Thyroid gland (tissue), 4 donors: ENCODE measurements around the gene HTR4. TPM values are rescaled to one million over a fixed set of nuclear protein-coding genes. Genes with fewer than 3 reads are reported as not detected.

Experiments
- DNase-seq, 2 donors: peaks; one replicate each; pipeline ENCODE4 v3.0.0-alpha.2; 2019
- H3K27ac ChIP-seq, 3 donors: fragments of 200-600 bp; sonication (generic); 1 replicate in 2 of 3; 2 replicates in 1 of 3; pipeline ENCODE4 v1.5.1; 2016 to 2019; ENCODE audit warnings: mild to moderate bottlenecking in 1 of 3, moderate library complexity in 1 of 3
- H3K27me3 ChIP-seq: fragments of 200-600 bp; sonication (generic); one replicate; pipeline ENCODE4 v1.5.1; 2019
- H3K36me3 ChIP-seq, 2 donors: fragments of 200-600 bp; sonication (generic); one replicate each; pipeline ENCODE4 v1.5.1; 2016 to 2019
- H3K4me1 ChIP-seq, 2 donors: fragments of 200-600 bp; sonication (generic); one replicate each; pipeline ENCODE4 v1.5.1; 2017 to 2019
- H3K4me3 ChIP-seq, 3 donors: fragments of 200-600 bp; sonication (generic); replicated peaks in 1 of 3; 1 replicate in 2 of 3; 2 replicates in 1 of 3; pipeline ENCODE4 v1.5.1; 2016; ENCODE audit warnings: mild to moderate bottlenecking in 1 of 3
- H3K9me3 ChIP-seq: fragments of 200-600 bp; sonication (generic); one replicate; pipeline ENCODE4 v1.5.1; 2017
- POLR2A ChIP-seq, 2 donors: fragments of 450-650 bp; IDR thresholded peaks; one replicate each; pipeline ENCODE4 v1.6.1; 2017; ENCODE audit warnings: antibody characterized with exemption in 2 of 2, mild to moderate bottlenecking in 2 of 2, moderate library complexity in 1 of 2
- WGBS, 2 donors: methylation state at CpG; one replicate each; pipeline ENCODE4 v1.1.5; 2017; 5-methylcytosine and 5-hydroxymethylcytosine counted together
- intact Hi-C: fragments of 100-400 bp; cut with DNase I; formaldehyde crosslinking; loops from one replicate; pipeline ENCODE4 v1.15.1; 2023
- total RNA-seq, 4 donors: library from RNA; depleted of rRNA; stranded (reverse); fragments of >200 nt; gene quantifications; one replicate each; pipeline ENCODE4 v1.2.3, GENCODE V29; 2016
- TF ChIP-seq, protein P1 (sequence below), 6 experiments: fragments of 200-600 bp in 3 of 6; fragments of 450-650 bp in 3 of 6; sonication (generic) in 3 of 6; IDR thresholded peaks; one replicate each; pipeline ENCODE4 v1.5.1; 2016 to 2019; ENCODE audit warnings: antibody characterized with exemption in 6 of 6, mild to moderate bottlenecking in 2 of 6, inconsistent platforms in 1 of 6, moderate library complexity in 1 of 6

Gene HTR4
- total RNA-seq, 4 donors from 2014 or later = not detected

DNA sequence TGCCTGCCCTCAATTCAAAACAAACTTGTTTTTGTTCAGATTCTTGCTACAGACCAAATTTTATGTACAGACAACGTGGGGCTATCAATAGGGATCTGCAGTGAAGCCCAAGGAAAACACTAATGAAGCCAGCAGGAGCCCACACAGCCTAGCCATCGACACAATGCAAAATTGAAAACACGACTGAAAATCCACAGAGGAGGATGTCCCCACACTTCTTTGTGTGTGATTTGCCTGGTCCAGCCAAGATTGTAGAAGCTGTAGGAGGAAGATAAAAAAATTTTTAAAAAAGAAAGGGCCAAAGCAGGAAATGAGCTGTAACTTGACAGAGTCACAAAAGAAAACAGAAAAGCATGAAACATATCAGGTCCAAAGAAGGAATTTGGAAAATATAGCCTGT lies 34.8 kb downstream of the HTR4 start:
- H3K9me3 ChIP-seq = no peaks in the 10 kb centered on the region
- no peak for DNase-seq
- H3K4me3 ChIP-seq = no peak overlapping the region
- H3K36me3 ChIP-seq = no peaks in the 10 kb centered on the region
- H3K4me1 ChIP-seq = no peaks in the 10 kb centered on the region
- intact Hi-C loops = no loop called here
- no peaks in the 10 kb centered on the region for H3K27me3 ChIP-seq
- H3K27ac ChIP-seq = no peak overlapping the region
- no peak for TF ChIP-seq POLR2A (IDR thresholded peaks at IDR 0.05)
- TF ChIP-seq, protein P1, sequence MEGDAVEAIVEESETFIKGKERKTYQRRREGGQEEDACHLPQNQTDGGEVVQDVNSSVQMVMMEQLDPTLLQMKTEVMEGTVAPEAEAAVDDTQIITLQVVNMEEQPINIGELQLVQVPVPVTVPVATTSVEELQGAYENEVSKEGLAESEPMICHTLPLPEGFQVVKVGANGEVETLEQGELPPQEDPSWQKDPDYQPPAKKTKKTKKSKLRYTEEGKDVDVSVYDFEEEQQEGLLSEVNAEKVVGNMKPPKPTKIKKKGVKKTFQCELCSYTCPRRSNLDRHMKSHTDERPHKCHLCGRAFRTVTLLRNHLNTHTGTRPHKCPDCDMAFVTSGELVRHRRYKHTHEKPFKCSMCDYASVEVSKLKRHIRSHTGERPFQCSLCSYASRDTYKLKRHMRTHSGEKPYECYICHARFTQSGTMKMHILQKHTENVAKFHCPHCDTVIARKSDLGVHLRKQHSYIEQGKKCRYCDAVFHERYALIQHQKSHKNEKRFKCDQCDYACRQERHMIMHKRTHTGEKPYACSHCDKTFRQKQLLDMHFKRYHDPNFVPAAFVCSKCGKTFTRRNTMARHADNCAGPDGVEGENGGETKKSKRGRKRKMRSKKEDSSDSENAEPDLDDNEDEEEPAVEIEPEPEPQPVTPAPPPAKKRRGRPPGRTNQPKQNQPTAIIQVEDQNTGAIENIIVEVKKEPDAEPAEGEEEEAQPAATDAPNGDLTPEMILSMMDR (IDR thresholded peaks at IDR 0.05) = no peak
- WGBS, 2 donors = 42 to 50% methylated on average over 3 of the region's 3 CpGs

DNA sequence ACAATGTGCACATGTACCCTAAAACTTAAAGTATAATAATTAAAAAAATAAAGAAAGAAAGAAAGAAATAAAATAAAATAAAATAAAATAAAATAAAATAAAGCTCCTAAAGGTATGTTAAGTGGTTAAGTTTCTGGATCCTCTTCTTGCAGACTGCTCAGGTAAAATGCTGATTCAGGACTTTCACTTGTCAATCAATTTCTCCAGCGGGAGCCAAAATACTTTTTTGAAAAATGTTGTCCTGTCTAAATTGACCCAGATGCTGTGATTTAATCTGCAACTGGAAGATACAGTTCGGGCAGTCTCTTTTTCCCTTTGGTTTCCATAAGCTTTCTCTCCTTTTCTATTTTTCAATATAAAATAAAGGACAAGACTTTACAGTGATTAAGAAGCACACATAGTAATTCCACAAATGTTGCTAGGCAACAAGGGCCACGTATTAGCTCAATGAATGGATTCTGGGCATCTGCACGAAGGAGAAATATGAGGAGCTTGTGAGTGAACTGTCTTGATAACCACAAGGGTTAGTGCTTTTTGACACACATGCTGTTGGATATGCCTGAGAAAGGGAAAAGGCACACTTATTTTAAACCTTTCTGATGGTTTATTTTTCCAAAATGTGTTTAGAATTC lies 38.6 kb downstream of the HTR4 start:
- TF ChIP-seq POLR2A (IDR thresholded peaks at IDR 0.05) = no peak
- TF ChIP-seq, protein P1 (IDR thresholded peaks at IDR 0.05) = no peak
- Histone ChIP-seq H3K4me1 (no peaks in the 10 kb centered on the region), H3K9me3 (no peaks in the 10 kb centered on the region), H3K27ac (no peak overlapping the region), H3K36me3 (no peaks in the 10 kb centered on the region), H3K27me3 (no peaks in the 10 kb centered on the region), H3K4me3 (no peak overlapping the region)
- 59 to 71% methylated on average over 4 of the region's 4 CpGs for WGBS, 2 donors
- intact Hi-C loops = no loop called here
- DNase-seq = no peak

DNA sequence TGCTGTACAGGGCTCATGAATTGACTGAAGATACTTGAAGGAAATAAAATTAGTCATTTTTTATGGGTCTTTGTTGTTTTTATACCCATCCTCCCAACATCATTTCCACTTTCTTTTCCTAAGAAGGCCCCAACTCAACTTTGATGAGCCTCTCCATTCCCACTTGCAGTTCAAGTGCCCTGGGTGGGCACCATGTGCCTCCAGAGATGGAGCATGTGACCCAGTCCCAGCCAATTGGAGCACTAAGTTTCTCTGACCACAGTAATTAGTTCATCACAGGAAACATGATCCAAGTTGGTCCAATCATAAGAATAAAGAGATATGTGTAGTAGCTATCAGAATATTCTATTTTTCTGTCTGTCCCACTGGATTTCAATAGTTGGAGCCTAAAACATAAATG lies 46.9 kb downstream of the HTR4 start:
- no peak overlapping the region for H3K27ac ChIP-seq
- no peaks in the 10 kb centered on the region for H3K27me3 ChIP-seq
- no peaks in the 10 kb centered on the region for H3K4me1 ChIP-seq
- TF ChIP-seq, protein P1 (IDR thresholded peaks at IDR 0.05) = no peak
- TF ChIP-seq POLR2A (IDR thresholded peaks at IDR 0.05) = no peak
- no peak for DNase-seq
- no peak overlapping the region for H3K4me3 ChIP-seq
- no peaks in the 10 kb centered on the region for H3K36me3 ChIP-seq
- intact Hi-C loops = no loop called here
- no peaks in the 10 kb centered on the region for H3K9me3 ChIP-seq

DNA sequence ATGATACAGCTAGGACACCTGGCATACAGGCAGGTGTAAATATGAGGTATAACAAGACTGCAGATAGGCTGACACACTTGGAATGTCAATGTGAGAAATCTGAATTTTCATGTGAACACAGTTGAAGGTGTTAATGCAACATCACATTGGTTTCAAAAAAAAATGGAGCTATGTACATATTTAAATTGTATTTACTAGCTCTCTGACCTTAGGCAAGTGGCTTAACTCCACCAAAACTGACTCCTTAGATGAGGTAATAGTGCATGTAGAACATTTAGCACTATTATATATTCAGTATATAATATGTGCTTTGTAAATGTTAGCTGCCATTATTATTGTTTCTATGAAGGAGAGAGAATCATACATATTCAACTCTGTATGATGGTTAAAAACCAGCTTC lies 48.0 kb downstream of the HTR4 start:
- H3K4me1 ChIP-seq = no peaks in the 10 kb centered on the region
- H3K9me3 ChIP-seq = no peaks in the 10 kb centered on the region
- H3K27ac ChIP-seq = no peak overlapping the region
- H3K27me3 ChIP-seq = no peaks in the 10 kb centered on the region
- no peak overlapping the region for H3K4me3 ChIP-seq
- intact Hi-C loops = no loop called here
- no peaks in the 10 kb centered on the region for H3K36me3 ChIP-seq
- DNase-seq = no peak
- TF ChIP-seq, protein P1 (IDR thresholded peaks at IDR 0.05) = no peak
- no peak for TF ChIP-seq POLR2A (IDR thresholded peaks at IDR 0.05)

DNA sequence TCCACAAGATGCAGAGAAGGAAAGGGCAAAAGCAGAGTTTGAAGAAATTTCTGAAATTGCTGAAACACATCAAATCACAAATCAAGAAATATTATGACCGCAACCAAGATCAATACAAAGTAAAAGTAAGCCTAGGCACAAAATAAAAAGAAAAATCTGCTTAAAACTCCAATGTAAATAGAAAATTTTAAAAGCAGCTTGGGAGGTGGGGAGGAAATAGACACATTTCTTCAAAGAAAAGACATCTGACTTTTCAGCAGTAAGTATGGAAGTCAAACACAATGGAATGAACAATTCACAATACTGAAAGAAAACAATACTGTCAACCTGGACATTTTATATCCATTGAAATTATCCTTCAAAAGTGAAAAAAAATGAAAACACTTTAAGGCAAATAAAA lies 55.1 kb downstream of the HTR4 start:
- DNase-seq = no peak
- Histone ChIP-seq H3K4me3 (no peak overlapping the region), H3K27me3 (no peaks in the 10 kb centered on the region), H3K36me3 (no peaks in the 10 kb centered on the region), H3K4me1 (no peaks in the 10 kb centered on the region), H3K27ac (no peak overlapping the region), H3K9me3 (no peaks in the 10 kb centered on the region)
- intact Hi-C loops = no loop called here
- 88 to 93% methylated on average over 1 of the region's 1 CpG for WGBS, 2 donors
- no peak for TF ChIP-seq POLR2A (IDR thresholded peaks at IDR 0.05)
- TF ChIP-seq, protein P1 (IDR thresholded peaks at IDR 0.05) = no peak
